EH (cell line): ENCODE data around the gene RASA4B.

Experiments used
- DNase-seq: peaks from one replicate; pipeline ENCODE4 v3.0.0-alpha.2; 2015; ENCODE audit warnings: low read depth

The RASA4B gene

DNA sequence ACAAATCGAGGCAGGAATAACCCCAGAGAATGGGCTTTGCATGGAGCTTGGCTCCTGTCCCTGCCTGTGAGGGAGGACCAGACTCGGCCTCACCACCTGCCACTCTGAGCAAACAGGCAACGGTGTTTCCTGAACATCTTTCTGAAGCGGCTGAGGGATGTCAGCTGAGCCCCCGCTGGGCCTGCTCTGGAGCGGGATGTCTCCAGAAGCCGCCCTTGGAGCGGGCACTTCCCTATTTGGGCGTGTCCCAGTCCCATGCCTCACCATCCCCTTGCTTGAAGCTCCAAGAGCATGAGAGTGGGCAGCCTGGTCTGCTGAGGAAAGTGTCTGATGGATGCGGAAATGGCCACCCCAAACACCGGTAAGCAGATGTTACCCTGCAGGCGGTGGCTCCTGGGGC is 63.1 kb downstream of the RASA4B start:
- DNase-seq = no peak

DNA sequence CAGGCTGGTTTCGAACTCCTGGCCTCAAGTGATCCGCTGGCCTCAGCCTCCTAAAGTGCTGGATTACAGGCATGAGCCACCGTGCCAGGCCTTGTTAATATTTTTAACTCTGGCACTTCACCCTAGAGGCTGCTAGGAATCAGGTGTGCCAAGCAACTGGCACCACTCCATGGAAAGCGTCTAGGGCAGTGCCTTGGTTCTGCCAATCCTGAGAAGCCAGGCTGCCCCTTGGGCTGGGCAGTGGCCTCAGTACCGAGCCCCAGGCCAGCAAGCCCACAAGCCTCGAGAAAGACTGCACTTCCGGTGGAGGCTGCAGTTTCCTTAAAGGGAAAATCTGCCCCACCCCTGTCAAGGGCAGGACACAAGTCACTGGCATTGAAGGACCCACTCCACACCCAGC is 64.3 kb downstream of the RASA4B start:
- DNase-seq = no peak

DNA sequence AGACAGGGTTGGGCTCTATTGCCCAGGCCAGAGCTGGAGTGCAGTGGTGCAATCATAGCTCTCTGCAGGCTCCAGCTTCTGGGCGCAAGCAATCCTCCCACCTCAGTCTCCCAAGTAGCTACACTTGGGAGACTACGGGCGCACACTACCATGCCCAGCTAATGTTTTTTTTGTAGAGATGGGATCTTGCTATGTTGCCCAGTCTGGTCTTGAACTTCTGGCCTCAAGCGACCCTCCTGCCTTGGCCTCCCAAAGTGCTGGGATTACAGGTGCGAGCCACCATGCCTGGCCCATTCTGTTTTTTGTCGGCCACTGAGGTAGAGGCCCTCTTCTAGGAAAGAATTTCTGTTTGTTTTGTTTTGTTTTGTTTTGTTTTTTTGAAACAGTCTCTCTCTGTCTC is 65.1 kb downstream of the RASA4B start:
- DNase-seq = no peak

- DNase-seq = peak; percentile 40
These were observed 66.1 kb downstream of the RASA4B start for GRCh38 chr7:102451371-102452054.

- no peak for DNase-seq
These were observed 67.3 kb downstream of the RASA4B start for GRCh38 chr7:102450242-102450641.

- no peak for DNase-seq
These were observed 68.4 kb downstream of the RASA4B start for GRCh38 chr7:102449136-102449535.

- DNase-seq = no peak
These were observed 70.3 kb downstream of the RASA4B start for GRCh38 chr7:102447311-102447710.

GRCh38 chr7:102446387-102447156 is 71.0 kb downstream of the RASA4B start:
- no peak for DNase-seq

GRCh38 chr7:102445674-102446071 is 71.9 kb downstream of the RASA4B start:
- no peak for DNase-seq

GRCh38 chr7:102444961-102445673 is 72.5 kb downstream of the RASA4B start:
- DNase-seq = no peak

- peak; percentile 91 for DNase-seq
These were observed 77.4 kb downstream of the RASA4B start for GRCh38 chr7:102439963-102440795.

DNA sequence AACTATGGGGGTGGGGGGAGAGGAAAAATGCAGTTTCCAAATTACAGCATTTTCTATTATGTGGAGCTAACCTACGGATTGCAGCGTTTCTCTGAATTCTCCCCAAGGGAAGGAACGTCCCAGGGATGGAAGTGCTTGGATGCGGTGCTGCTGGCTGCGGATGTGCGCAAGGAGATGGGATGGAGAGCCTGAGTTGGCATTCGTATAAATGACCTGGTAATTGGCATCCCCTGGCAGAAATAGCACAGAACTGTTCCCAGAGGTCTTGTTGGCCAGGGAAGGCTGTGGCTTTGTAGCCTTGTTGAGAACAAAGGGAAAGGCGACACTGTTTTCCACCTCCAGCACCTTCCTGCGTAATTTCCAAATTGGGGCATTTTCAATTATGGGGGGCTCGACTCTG is 81.5 kb downstream of the RASA4B start:
- no peak for DNase-seq

DNA sequence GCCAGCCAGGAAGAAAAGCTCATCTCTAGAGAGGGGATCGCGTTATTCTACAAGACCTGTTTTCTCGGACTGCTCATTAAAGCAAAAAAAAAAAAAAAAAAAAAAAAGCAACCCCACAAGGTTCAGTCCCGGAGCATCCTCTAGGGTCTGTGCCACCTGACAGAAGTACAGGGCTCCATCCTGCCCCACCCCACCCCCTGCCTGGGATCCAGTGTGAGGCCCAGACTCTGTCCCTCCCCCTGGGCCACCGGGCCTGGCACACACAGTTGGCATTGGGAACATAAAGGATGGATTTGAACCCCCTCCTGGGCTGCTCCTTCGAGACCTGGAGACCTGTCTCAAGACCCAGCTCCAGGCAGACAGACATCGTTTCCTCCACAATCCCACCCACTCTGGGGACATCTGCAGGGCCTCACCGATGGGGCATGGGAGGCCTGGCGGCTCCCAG is 83.5 kb downstream of the RASA4B start:
- no peak for DNase-seq

GRCh38 chr7:102433219-102434038 is 84.1 kb downstream of the RASA4B start, which contains the start of gene ORAI2:
ORAI2 (plus strand) TSS chr7:102433575; CDS start chr7:102438957, 5,382 bp downstream.
- DNase-seq = peak; percentile 74
